Neuron (in vitro differentiated cells): ENCODE results near the gene CAGE1.

Experiments used
- H2AFZ ChIP-seq: one replicate; pipeline ENCODE4 v1.6.1; 2013; ENCODE audit warnings: low read depth, mild to moderate bottlenecking, inconsistent platforms, low read length, moderate library complexity
- H3K27me3 ChIP-seq: one replicate; pipeline ENCODE4 v1.6.1; 2013; ENCODE audit warnings: low read length; ENCODE audit not compliant: insufficient read depth
- H3K36me3 ChIP-seq: one replicate; pipeline ENCODE4 v1.6.1; 2013; ENCODE audit warnings: low read length; ENCODE audit not compliant: insufficient read depth
- H3K4me1 ChIP-seq: one replicate; pipeline ENCODE4 v1.6.1; 2013; ENCODE audit warnings: low read length; ENCODE audit not compliant: insufficient read depth
- H3K4me3 ChIP-seq: 2 replicates; pipeline ENCODE4 v1.5.1; 2013; ENCODE audit warnings: mild to moderate bottlenecking, low read length, moderate library complexity
- H3K9me3 ChIP-seq: one replicate; pipeline ENCODE4 v1.6.1; 2013; ENCODE audit warnings: low read length

CAGE1 gene

GRCh38 chr6:7421066-7421465 lies 31.5 kb upstream of the CAGE1 start:
- no peak overlapping the region for H2AFZ ChIP-seq
- H3K9me3 ChIP-seq, result no peaks in the 10 kb centered on the region
- no peaks in the 10 kb centered on the region for H3K4me1 ChIP-seq
- H3K27me3 ChIP-seq, result no peaks in the 10 kb centered on the region
- peaks cover 15% of the 10 kb centered on the region for H3K36me3 ChIP-seq
- H3K4me3 ChIP-seq, result no peak overlapping the region

- Histone ChIP-seq H2AFZ (no peak overlapping the region), H3K27me3 (no peaks in the 10 kb centered on the region), H3K4me3 (no peak overlapping the region), H3K4me1 (no peaks in the 10 kb centered on the region), H3K9me3 (no peaks in the 10 kb centered on the region), H3K36me3 (peaks cover 34% of the 10 kb centered on the region)
Observed at GRCh38 chr6:7419065-7419464, 29.5 kb upstream of the CAGE1 start.

- Histone ChIP-seq H3K36me3 (peaks cover 40% of the 10 kb centered on the region), H2AFZ (no peak overlapping the region), H3K4me1 (no peaks in the 10 kb centered on the region), H3K4me3 (no peak overlapping the region), H3K9me3 (no peaks in the 10 kb centered on the region), H3K27me3 (no peaks in the 10 kb centered on the region)
Observed at GRCh38 chr6:7418238-7418905, 28.8 kb upstream of the CAGE1 start.

GRCh38 chr6:7417684-7418083 lies 28.1 kb upstream of the CAGE1 start:
- Histone ChIP-seq H3K4me1 (no peaks in the 10 kb centered on the region), H3K4me3 (no peak overlapping the region), H2AFZ (no peak overlapping the region), H3K27me3 (no peaks in the 10 kb centered on the region), H3K36me3 (peaks cover 43% of the 10 kb centered on the region), H3K9me3 (no peaks in the 10 kb centered on the region)

- no peak overlapping the region for H3K4me3 ChIP-seq
- peaks cover 55% of the 10 kb centered on the region for H3K36me3 ChIP-seq
- no peak overlapping the region for H2AFZ ChIP-seq
Observed at GRCh38 chr6:7414811-7415210, 25.3 kb upstream of the CAGE1 start.

GRCh38 chr6:7413151-7413823 lies 23.7 kb upstream of the CAGE1 start:
- H3K4me3 ChIP-seq, result no peak overlapping the region
- no peaks in the 10 kb centered on the region for H3K4me1 ChIP-seq
- H2AFZ ChIP-seq, result no peak overlapping the region
- H3K36me3 ChIP-seq, result peaks cover 56% of the 10 kb centered on the region
- no peaks in the 10 kb centered on the region for H3K27me3 ChIP-seq
- H3K9me3 ChIP-seq, result no peaks in the 10 kb centered on the region

More at GRCh38 chr6:7414811-7415210, 25.3 kb upstream of the CAGE1 start:
- Histone ChIP-seq H3K27me3 (no peaks in the 10 kb centered on the region), H3K9me3 (no peaks in the 10 kb centered on the region), H3K4me1 (no peaks in the 10 kb centered on the region)

GRCh38 chr6:7411328-7411727 lies 21.8 kb upstream of the CAGE1 start:
- Histone ChIP-seq H3K36me3 (peaks cover 58% of the 10 kb centered on the region), H3K4me1 (no peaks in the 10 kb centered on the region), H2AFZ (no peak overlapping the region), H3K9me3 (no peaks in the 10 kb centered on the region), H3K4me3 (no peak overlapping the region), H3K27me3 (no peaks in the 10 kb centered on the region)

- H2AFZ ChIP-seq, result no peak overlapping the region
- H3K9me3 ChIP-seq, result no peaks in the 10 kb centered on the region
- H3K36me3 ChIP-seq, result peaks cover 60% of the 10 kb centered on the region
- H3K4me3 ChIP-seq, result no peak overlapping the region
- no peaks in the 10 kb centered on the region for H3K4me1 ChIP-seq
- H3K27me3 ChIP-seq, result no peaks in the 10 kb centered on the region
Observed at GRCh38 chr6:7410851-7411250, 21.3 kb upstream of the CAGE1 start.

GRCh38 chr6:7409740-7410139 lies 20.2 kb upstream of the CAGE1 start:
- Histone ChIP-seq H3K9me3 (no peaks in the 10 kb centered on the region), H3K4me1 (no peaks in the 10 kb centered on the region), H3K27me3 (no peaks in the 10 kb centered on the region), H3K36me3 (peaks cover 57% of the 10 kb centered on the region), H2AFZ (no peak overlapping the region), H3K4me3 (no peak overlapping the region)

- Histone ChIP-seq H3K36me3 (peaks cover 71% of the 10 kb centered on the region), H3K4me1 (no peaks in the 10 kb centered on the region), H2AFZ (no peak overlapping the region), H3K9me3 (no peaks in the 10 kb centered on the region), H3K4me3 (no peak overlapping the region), H3K27me3 (no peaks in the 10 kb centered on the region)
Observed at GRCh38 chr6:7406743-7407142, 17.2 kb upstream of the CAGE1 start.

- Histone ChIP-seq H3K4me1 (no peaks in the 10 kb centered on the region), H3K36me3 (peaks cover 72% of the 10 kb centered on the region), H3K27me3 (no peaks in the 10 kb centered on the region), H3K4me3 (no peak overlapping the region), H3K9me3 (no peaks in the 10 kb centered on the region), H2AFZ (no peak overlapping the region)
Observed at GRCh38 chr6:7404546-7404945, 15.0 kb upstream of the CAGE1 start.

- Histone ChIP-seq H3K9me3 (no peaks in the 10 kb centered on the region), H3K4me3 (no peak overlapping the region), H2AFZ (no peak overlapping the region), H3K4me1 (no peaks in the 10 kb centered on the region), H3K36me3 (peaks cover 72% of the 10 kb centered on the region), H3K27me3 (no peaks in the 10 kb centered on the region)
Observed at GRCh38 chr6:7402716-7403115, 13.2 kb upstream of the CAGE1 start.

GRCh38 chr6:7401075-7401474 lies 11.5 kb upstream of the CAGE1 start:
- H3K36me3 ChIP-seq, result peaks cover 67% of the 10 kb centered on the region
- no peaks in the 10 kb centered on the region for H3K4me1 ChIP-seq
- H3K27me3 ChIP-seq, result no peaks in the 10 kb centered on the region
- H2AFZ ChIP-seq, result no peak overlapping the region
- no peak overlapping the region for H3K4me3 ChIP-seq
- no peaks in the 10 kb centered on the region for H3K9me3 ChIP-seq

GRCh38 chr6:7392402-7392801 lies 2.9 kb upstream of the CAGE1 start:
- Histone ChIP-seq H3K4me3 (no peak overlapping the region), H3K9me3 (no peaks in the 10 kb centered on the region), H3K27me3 (no peaks in the 10 kb centered on the region), H3K36me3 (peaks cover 26% of the 10 kb centered on the region), H2AFZ (no peak overlapping the region), H3K4me1 (peaks cover 16% of the 10 kb centered on the region)
